ENCODE results near the gene NRF1. TPM values are rescaled to one million over a fixed set of nuclear protein-coding genes. Genes with fewer than 3 reads are reported as not detected.

The NRF1 gene
- total RNA-seq, 1 experiment from 2014 or later: 19.3 TPM

DNA sequence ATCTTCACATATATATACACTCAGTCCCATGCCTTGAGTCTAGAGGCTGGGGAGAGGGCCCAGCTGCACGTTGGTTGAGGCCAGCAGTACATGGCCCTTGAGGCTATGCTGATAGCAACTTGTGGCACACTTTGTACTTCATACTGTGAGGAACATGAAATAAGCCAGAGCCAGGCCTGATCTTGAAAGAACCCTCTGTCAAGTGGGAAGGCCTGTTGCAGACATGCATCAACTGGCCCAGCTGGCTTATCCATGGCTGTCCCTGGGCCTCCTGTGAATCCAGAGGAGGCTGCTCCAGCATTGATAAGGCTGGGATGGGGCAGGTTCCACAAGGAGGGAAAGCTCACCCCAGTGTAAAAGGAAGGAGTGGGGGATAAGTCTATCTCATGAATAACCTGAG, 140.4 kb downstream of the NRF1 start:
- Histone ChIP-seq H3K18ac (ENCODE audit: insufficient read length, low read depth, low read length) (no peak overlapping the region), H3T11ph (ENCODE audit: low read length) (no peak overlapping the region), H3K79me2 (ENCODE audit: insufficient read depth, low read length) (no peaks in the 10 kb centered on the region), H2BK12ac (ENCODE audit: insufficient read length, low read depth, low read length) (no peak overlapping the region), H2BK15ac (ENCODE audit: low read depth, low read length) (no peak overlapping the region), H4K20me1 (ENCODE audit: control insufficient read depth, insufficient read depth, insufficient read length) (no peaks in the 10 kb centered on the region), H3K56ac (ENCODE audit: insufficient read length, low read depth, low read length) (no peak overlapping the region), H3K14ac (ENCODE audit: insufficient read depth, low read length) (no peak overlapping the region), H3K9me3 (ENCODE audit: control insufficient read depth, low read depth, low read length) (no peaks in the 10 kb centered on the region), H3K27me3 (ENCODE audit: insufficient read depth, low read length) (no peaks in the 10 kb centered on the region), H3K27ac (ENCODE audit: insufficient read length, low read depth, low read length) (no peak overlapping the region), H2BK120ac (ENCODE audit: low read depth, low read length, poor library complexity, severe bottlenecking) (no peak overlapping the region), H4K8ac (replicated peaks; ENCODE audit: insufficient read length, low read depth, low read length) (no peak overlapping the region), H3K4me2 (ENCODE audit: insufficient read depth, insufficient read length, low read length) (no peak overlapping the region), H3K79me1 (ENCODE audit: insufficient read depth, low read depth, low read length, poor library complexity, severe bottlenecking) (no peaks in the 10 kb centered on the region), H2AFZ (ENCODE audit: low read length) (no peak overlapping the region), H4K91ac (ENCODE audit: insufficient read length, low read depth, low read length) (no peak overlapping the region), H3K4me1 (ENCODE audit: insufficient read depth, low read length) (no peaks in the 10 kb centered on the region), H2BK20ac (ENCODE audit: low read depth, low read length, poor library complexity, severe bottlenecking) (no peak overlapping the region), H2AK5ac (ENCODE audit: insufficient read length, low read length) (no peak overlapping the region), H4K5ac (ENCODE audit: insufficient read length, low read depth, low read length) (no peak overlapping the region), H3K4ac (ENCODE audit: low read depth, low read length) (no peak overlapping the region), H3K23me2 (ENCODE audit: insufficient read length, low read depth, low read length, poor library complexity, severe bottlenecking) (no peaks in the 10 kb centered on the region), H2BK5ac (ENCODE audit: insufficient read length, low read length) (no peak overlapping the region), H3K23ac (ENCODE audit: insufficient read length, low read depth, low read length) (no peak overlapping the region), H3K9ac (ENCODE audit: extremely low read depth, insufficient read length, low read length) (no peak overlapping the region)
- TF ChIP-seq, protein P1, sequence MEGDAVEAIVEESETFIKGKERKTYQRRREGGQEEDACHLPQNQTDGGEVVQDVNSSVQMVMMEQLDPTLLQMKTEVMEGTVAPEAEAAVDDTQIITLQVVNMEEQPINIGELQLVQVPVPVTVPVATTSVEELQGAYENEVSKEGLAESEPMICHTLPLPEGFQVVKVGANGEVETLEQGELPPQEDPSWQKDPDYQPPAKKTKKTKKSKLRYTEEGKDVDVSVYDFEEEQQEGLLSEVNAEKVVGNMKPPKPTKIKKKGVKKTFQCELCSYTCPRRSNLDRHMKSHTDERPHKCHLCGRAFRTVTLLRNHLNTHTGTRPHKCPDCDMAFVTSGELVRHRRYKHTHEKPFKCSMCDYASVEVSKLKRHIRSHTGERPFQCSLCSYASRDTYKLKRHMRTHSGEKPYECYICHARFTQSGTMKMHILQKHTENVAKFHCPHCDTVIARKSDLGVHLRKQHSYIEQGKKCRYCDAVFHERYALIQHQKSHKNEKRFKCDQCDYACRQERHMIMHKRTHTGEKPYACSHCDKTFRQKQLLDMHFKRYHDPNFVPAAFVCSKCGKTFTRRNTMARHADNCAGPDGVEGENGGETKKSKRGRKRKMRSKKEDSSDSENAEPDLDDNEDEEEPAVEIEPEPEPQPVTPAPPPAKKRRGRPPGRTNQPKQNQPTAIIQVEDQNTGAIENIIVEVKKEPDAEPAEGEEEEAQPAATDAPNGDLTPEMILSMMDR (conservative IDR thresholded peaks at IDR 0.05): no peak
- Mint-ChIP-seq H3K27me3 (ENCODE audit: low read depth) (no peaks in the 10 kb centered on the region), H3K4me1 (peaks cover 0 to 17% of the 10 kb centered on the region in 2 experiments; a peak in 3 of 4 replicates), H3K4me3 (no peak overlapping the region), H3K27ac (no peak overlapping the region; a peak in 1 of 7 replicates), H3K36me3 (ENCODE audit: insufficient read depth in 1 of 3, low read depth in 3 of 3) (peaks cover 19 to 43% (median 36%) of the 10 kb centered on the region in 3 experiments; a peak in 6 of 7 replicates), H3K9me3 (no peaks in the 10 kb centered on the region)
- no CpG with 5 or more reads among the region's 1 CpG for WGBS (ENCODE audit: extremely low coverage, insufficient read length, low lambda C conversion rate)
- no peak for DNase-seq
